Thymus (tissue), 11 donors: ENCODE measurements around the gene BLOC1S4. TPM values are rescaled to one million over a fixed set of nuclear protein-coding genes. Genes with fewer than 3 reads are reported as not detected.

Source experiments
- DNase-seq, 9 donors: peaks; one replicate each; pipeline ENCODE4 v3.0.0-alpha.2; 2013; ENCODE audit warnings: low spot score in 9 of 9, low read depth in 6 of 9, missing footprints in 1 of 9
- H3K27ac ChIP-seq, 2 donors: one replicate each; pipeline ENCODE4 v1.5.1; 2013; ENCODE audit warnings: control low read depth in 1 of 2, low read depth in 1 of 2, low read length in 1 of 2, mild to moderate bottlenecking in 1 of 2, moderate library complexity in 1 of 2
- H3K27me3 ChIP-seq, 2 donors: one replicate each; pipeline ENCODE4 v1.5.1; 2013; ENCODE audit warnings: low read length in 1 of 2; ENCODE audit not compliant: control insufficient read depth in 2 of 2, insufficient read depth in 1 of 2
- H3K36me3 ChIP-seq, 2 donors: one replicate each; pipeline ENCODE4 v1.5.1; 2013; ENCODE audit warnings: low read length in 1 of 2, mild to moderate bottlenecking in 1 of 2, moderate library complexity in 1 of 2; ENCODE audit not compliant: control insufficient read depth in 2 of 2, insufficient read depth in 2 of 2
- H3K4me1 ChIP-seq, 2 donors: one replicate each; pipeline ENCODE4 v1.5.1; 2013; ENCODE audit warnings: low read length in 2 of 2; ENCODE audit not compliant: control insufficient read depth in 2 of 2, insufficient read depth in 2 of 2
- H3K4me3 ChIP-seq, 2 donors: one replicate each; pipeline ENCODE4 v1.5.1; 2013; ENCODE audit warnings: low read length in 2 of 2, control low read depth in 1 of 2, mild to moderate bottlenecking in 1 of 2
- H3K9me3 ChIP-seq, 2 donors: one replicate each; pipeline ENCODE4 v1.5.1; 2013; ENCODE audit warnings: low read length in 1 of 2, mild to moderate bottlenecking in 1 of 2; ENCODE audit not compliant: control insufficient read depth in 2 of 2, insufficient read depth in 1 of 2
- WGBS: extraction: QIAGEN DNeasy Blood & Tissue Kit; methylation state at CpG from one replicate; pipeline ENCODE4 v1.1.7; 2013; 5-methylcytosine and 5-hydroxymethylcytosine counted together
- polyA plus RNA-seq: library from polyadenylated mRNA; stranded (reverse); fragments of 200-250 nt; gene quantifications from one replicate; pipeline ENCODE4 v1.2.3, GENCODE V29; 2013
- total RNA-seq: library from RNA; stranded (reverse); fragments of 120-200 nt; gene quantifications from one replicate; pipeline ENCODE4 v1.2.4, GENCODE V29; 2013
- donor health status: healthy.

Gene BLOC1S4
- total and polyA plus RNA-seq, 2 donors = 11.9 to 23.4 TPM

DNA sequence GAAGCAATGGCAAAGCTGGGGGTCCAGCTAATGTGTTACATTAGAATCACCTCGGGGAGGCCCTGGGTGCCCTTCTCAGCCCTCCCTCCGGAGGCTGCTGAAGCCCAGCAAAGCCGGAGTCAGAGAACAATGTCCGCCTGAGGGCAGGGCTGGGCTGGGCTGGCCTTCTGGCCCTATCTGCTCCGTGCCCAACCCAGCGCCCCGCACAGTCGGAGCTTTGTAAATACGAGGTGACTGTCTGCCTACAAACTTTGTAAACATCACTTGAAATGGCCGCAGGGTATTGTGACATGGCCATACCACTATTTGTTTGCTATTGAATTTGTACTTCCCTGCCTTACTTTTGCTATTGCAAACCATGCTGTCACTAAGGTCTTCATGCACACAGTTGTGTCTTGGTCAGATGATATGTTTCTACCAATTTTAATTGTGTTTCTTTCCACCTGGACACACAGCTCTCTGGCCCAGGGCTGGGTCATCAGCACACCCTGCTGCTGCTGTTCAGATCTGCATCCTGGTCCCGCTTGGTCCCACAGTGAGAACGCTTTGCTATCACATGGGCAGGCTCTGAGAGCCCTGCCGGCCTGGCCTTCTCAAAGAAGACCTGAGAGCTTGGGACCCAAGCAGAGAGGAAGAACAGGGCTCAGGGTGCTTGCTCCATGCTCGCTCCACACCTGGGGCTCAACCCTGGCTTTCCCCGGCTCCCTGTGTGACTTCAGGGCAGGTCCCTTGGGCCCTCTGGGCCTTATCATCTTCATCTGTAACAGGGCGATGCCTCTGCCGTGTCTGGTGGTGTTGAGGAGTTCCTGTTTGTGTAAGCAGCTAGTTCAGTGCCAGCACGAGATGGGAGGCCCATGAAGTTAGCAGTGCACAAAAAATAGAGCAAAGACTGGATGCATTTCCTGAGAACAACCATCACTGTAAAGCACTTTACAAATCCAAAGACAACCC lies 20.0 kb upstream of the BLOC1S4 start:
- Histone ChIP-seq H3K9me3 (peaks cover 2 to 4% of the 10 kb centered on the region in 2 donors), H3K27ac (peak overlapping the region; percentile 31 to 93), H3K4me3 (no peak overlapping the region), H3K4me1 (peaks cover 5 to 42% of the 10 kb centered on the region in 2 donors), H3K27me3 (no peaks in the 10 kb centered on the region), H3K36me3 (no peaks in the 10 kb centered on the region)
- WGBS = 74% methylated on average over 18 of the region's 18 CpGs
- peak in 3 of 9 donors; percentile 47 to 82 (median 67) for DNase-seq

DNA sequence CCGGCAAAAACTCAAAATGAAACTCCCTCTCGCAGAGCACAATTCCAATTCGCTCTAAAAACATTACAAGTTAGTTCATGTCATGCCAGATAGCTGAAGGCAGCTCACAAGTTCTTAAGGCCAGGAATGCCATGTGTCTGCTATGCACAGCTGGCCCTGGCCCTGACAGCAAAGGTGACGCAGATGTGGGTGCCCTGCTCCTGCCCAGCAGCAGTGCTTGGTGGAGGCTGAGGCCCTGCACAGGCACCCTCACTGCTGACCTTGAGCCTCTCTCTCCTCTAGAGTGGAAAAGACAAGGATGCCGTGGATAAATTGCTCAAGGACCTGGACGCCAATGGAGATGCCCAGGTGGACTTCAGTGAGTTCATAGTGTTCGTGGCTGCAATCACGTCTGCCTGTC lies 19.4 kb upstream of the BLOC1S4 start:
- whole genome bisulfite sequencing = 85% methylated on average over 8 of the region's 8 CpGs
- Histone ChIP-seq H3K36me3 (peaks cover 0 to 4% of the 10 kb centered on the region in 2 donors), H3K27me3 (no peaks in the 10 kb centered on the region), H3K4me1 (peaks cover 5 to 37% of the 10 kb centered on the region in 2 donors), H3K9me3 (peaks cover 0 to 2% of the 10 kb centered on the region in 2 donors), H3K27ac (peak overlapping the region; percentile 44 to 93), H3K4me3 (no peak overlapping the region)
- DNase-seq = no peak

DNA sequence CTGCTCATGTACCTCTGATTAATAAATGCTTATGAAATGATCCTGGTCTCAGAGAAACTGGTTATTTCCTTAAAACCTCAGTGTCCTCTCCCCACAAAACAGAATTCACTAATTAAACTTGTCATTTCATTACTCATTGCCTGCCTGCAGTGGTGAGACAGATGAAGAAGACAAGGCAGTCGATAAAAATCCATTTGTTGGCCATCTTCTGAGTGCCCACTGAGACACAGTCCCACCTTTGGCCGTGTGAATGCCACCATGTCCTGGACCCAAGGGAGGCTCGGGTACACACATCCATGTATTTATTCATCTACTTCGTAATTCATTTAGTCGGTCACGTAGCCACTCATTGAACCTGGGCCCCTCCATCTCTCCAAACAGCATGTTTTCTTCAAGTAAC lies 18.8 kb upstream of the BLOC1S4 start:
- Histone ChIP-seq H3K27ac (peak overlapping the region in 1 of 2 donors; percentile 93), H3K36me3 (peaks cover 2 to 5% of the 10 kb centered on the region in 2 donors), H3K9me3 (peaks cover 0 to 2% of the 10 kb centered on the region in 2 donors), H3K4me3 (no peak overlapping the region), H3K4me1 (peaks cover 5 to 37% of the 10 kb centered on the region in 2 donors), H3K27me3 (no peaks in the 10 kb centered on the region)
- no peak for DNase-seq
- 97% methylated on average over 6 of the region's 6 CpGs for WGBS

DNA sequence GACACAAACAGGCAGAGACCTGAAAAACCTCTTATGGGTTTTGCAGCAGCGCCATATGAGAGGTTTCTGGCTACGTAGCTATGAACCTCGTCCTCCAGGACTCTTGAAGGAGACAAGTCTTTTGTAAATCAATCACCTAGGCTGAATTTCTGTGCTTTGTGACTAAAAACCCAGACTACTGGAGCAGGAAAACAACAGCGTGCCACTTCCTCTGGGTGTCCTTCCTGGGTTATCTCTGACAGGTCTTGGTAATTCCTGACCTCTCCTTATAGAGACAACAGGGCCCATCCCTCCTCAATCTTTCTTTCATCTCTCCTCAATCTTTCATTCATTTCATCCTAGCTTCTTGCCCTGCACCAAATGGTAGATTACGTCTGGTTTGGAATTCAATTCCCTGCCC lies 16.6 kb upstream of the BLOC1S4 start:
- peaks cover 17 to 21% of the 10 kb centered on the region in 2 donors for H3K36me3 ChIP-seq
- H3K4me3 ChIP-seq = no peak overlapping the region
- WGBS = 87% methylated on average over 5 of the region's 5 CpGs
- peaks cover 5 to 30% of the 10 kb centered on the region in 2 donors for H3K4me1 ChIP-seq
- DNase-seq = no peak
- no peaks in the 10 kb centered on the region for H3K27me3 ChIP-seq
- H3K9me3 ChIP-seq = peaks cover 0 to 6% of the 10 kb centered on the region in 2 donors
- H3K27ac ChIP-seq = no peak overlapping the region

DNA sequence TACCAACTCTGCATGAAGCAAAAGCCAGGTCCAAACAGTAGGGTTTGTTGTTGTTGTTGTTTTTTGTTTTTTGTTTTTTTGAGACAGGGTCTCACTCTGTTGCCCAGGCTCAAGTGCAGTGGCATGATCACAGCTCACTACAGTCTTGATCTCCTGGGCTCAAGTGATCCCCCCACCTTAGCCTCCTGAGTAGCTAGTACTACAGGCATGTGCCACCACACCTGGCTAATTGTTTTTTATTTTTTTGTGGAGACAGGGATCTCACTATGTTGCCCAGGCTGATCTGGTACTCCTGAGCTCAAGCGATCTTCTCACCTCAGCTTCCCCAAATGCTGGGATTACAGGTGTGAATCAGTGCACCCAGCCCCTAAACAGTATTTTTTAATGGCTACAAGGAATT lies 16.1 kb upstream of the BLOC1S4 start:
- peaks cover 17 to 22% of the 10 kb centered on the region in 2 donors for H3K36me3 ChIP-seq
- H3K9me3 ChIP-seq = peaks cover 0 to 6% of the 10 kb centered on the region in 2 donors
- H3K27ac ChIP-seq = no peak overlapping the region
- no peak for DNase-seq
- no peak overlapping the region for H3K4me3 ChIP-seq
- H3K4me1 ChIP-seq = peaks cover 5 to 25% of the 10 kb centered on the region in 2 donors
- 97% methylated on average over 1 of the region's 1 CpG for WGBS
- no peaks in the 10 kb centered on the region for H3K27me3 ChIP-seq

DNA sequence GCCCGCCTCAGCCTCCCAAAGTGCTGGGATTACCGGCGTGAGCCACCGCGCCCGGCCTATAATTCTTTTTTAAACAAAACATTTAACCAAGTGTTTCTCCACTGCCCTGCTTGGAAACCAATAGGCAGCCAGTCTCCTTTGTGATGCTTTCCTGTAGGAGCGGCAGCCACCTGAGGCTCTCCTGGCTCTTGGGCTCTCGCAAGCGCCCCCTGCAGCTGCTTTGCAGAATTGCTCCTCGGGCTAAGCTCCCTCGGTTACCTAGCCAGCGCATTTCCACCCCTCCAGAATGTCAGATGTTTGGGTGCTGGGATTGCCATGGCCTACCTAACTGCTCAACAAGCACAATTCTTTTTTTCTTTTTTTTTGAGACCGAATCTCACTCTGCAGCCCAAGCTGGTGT lies 14.6 kb upstream of the BLOC1S4 start:
- WGBS = 95% methylated on average over 13 of the region's 13 CpGs
- Histone ChIP-seq H3K27me3 (no peaks in the 10 kb centered on the region), H3K4me1 (peaks cover under 1 to 11% of the 10 kb centered on the region in 2 donors), H3K27ac (no peak overlapping the region), H3K36me3 (peaks cover 22 to 23% of the 10 kb centered on the region in 2 donors), H3K4me3 (no peak overlapping the region), H3K9me3 (peaks cover 0 to 6% of the 10 kb centered on the region in 2 donors)
- no peak for DNase-seq

DNA sequence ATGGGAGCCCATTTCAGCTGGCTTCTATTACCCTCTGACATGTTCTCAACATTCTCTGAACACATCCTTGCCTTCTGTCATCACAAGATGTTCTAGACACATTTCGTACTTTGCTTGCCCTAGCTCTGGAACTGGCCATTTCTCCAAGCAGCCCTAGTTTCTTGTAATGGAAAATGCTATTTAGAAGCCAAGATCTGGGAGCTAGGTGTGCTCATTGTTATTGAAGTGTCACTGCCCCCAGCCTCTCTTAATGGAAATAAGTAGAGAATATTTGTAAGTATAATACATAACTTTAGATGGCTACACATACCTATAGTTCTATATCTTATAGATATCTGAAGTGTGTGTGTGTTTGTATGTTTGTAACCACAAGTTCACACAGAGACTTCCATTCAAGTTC lies 13.2 kb upstream of the BLOC1S4 start:
- no peak for DNase-seq
- Histone ChIP-seq H3K27me3 (no peaks in the 10 kb centered on the region), H3K4me1 (peaks cover 6 to 13% of the 10 kb centered on the region in 2 donors), H3K36me3 (peaks cover 34 to 36% of the 10 kb centered on the region in 2 donors), H3K9me3 (peaks cover 0 to 6% of the 10 kb centered on the region in 2 donors), H3K4me3 (no peak overlapping the region), H3K27ac (no peak overlapping the region)
- 0% methylated on average over 1 of the region's 1 CpG for WGBS

DNA sequence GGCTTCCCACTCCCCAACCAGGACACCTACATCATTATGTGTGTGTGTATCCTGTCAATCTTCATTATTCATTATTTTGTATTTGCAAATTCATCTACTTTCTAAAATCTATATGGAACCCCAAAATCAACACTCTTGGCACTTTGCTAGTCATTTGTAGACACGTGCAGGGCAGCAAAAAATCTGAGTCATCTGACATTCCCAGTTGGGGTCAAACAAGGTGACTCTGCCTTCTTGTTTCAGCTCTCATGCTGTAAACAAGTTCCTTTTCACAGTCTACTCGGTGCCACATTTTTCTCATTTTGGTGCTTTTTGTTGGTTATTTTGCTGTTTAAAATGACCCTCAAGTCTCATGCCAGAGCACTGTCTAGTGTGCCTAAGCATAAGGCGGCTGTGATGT lies 12.2 kb upstream of the BLOC1S4 start:
- Histone ChIP-seq H3K4me1 (peaks cover 12 to 23% of the 10 kb centered on the region in 2 donors), H3K4me3 (no peak overlapping the region), H3K27ac (no peak overlapping the region), H3K9me3 (peaks cover 0 to 6% of the 10 kb centered on the region in 2 donors), H3K36me3 (peaks cover 36 to 40% of the 10 kb centered on the region in 2 donors), H3K27me3 (no peaks in the 10 kb centered on the region)
- DNase-seq = no peak
- WGBS = 98% methylated on average over 3 of the region's 3 CpGs

DNA sequence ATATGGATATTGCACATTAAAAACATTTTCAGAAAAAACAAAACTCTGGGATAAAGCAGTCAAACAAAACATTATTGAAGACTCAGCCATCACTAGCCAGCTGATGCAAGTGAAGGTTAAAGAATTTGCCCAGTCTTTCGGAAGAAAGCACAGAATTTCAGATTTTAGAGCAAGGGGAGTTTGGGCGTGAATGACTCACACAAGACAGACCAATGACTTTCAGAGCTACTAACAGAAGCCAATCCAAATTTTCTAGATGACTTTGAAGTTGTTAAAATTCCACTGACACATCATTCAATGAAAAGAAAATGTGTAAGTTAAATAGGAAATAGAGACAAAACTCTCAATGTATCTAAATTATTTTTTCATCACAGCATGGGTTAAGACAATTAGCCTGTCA lies 10.3 kb upstream of the BLOC1S4 start:
- peaks cover 19 to 30% of the 10 kb centered on the region in 2 donors for H3K4me1 ChIP-seq
- no peaks in the 10 kb centered on the region for H3K27me3 ChIP-seq

More for the DNA sequence above, 10.3 kb upstream of the BLOC1S4 start:
- Histone ChIP-seq H3K36me3 (peaks cover 36 to 40% of the 10 kb centered on the region in 2 donors), H3K9me3 (peaks cover 0 to 6% of the 10 kb centered on the region in 2 donors), H3K4me3 (no peak overlapping the region), H3K27ac (no peak overlapping the region)
- no peak for DNase-seq
- WGBS = 96% methylated on average over 2 of the region's 2 CpGs
